Left forelimb (tissue), 1 donor: ENCODE data around the gene CNPY1.
"Not testable (repeated sequence)": the region's sequence is repeated elsewhere in the genome, so short reads cannot be mapped to it uniquely, and the experiment has no call there.

ENCODE experiments used
- DNase-seq: peaks from one replicate; pipeline ENCODE4 v3.0.0-alpha.2; 2018; ENCODE audit warnings: low spot score

Gene CNPY1

DNA sequence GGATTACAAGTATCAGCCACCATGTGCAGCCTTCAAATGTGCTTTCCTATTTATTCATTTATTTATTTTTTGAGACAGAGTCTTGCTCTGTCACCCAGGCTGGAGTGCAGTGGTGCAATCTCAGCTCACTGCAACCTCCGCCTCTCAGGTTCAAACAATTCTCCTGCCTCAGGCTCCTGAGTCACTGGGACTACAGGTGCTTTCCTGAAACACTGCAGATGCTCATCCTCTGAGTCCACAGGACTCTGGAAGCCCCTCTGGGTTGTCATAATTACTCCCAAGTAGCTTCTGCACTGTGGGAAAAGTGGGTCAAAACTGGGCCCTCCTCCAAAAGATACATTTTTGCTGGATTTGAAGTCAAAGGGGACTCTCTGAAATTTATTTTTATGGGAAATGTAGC lies at the start of gene CNPY1:
TSS of gene CNPY1 (minus strand) at position 111 of the 400 bp plus-strand sequence. CDS start 630 bp downstream, outside the sequence.
- DNase-seq, result not testable (repeated sequence)

DNA sequence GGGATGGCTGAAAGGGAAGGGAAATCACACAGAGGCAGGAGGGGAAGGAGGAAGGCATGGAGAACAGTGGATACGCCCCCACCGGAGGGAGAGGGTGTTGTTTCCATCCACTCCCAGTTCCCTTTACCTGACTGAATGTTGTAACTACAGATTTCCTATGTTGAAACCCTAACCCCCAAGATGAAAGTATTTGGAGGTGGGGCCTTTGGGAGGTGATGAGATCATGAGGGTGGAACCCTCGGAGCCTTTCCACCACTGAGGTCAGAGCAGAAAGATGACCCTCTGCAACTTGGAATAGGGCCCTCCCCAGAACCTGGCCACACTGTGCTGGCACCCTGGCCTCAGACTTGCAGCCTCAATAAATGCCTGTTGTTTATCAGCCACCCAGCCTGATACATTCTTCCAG lies 48.6 kb upstream of the CNPY1 start:
- peak; percentile 37 for DNase-seq

DNA sequence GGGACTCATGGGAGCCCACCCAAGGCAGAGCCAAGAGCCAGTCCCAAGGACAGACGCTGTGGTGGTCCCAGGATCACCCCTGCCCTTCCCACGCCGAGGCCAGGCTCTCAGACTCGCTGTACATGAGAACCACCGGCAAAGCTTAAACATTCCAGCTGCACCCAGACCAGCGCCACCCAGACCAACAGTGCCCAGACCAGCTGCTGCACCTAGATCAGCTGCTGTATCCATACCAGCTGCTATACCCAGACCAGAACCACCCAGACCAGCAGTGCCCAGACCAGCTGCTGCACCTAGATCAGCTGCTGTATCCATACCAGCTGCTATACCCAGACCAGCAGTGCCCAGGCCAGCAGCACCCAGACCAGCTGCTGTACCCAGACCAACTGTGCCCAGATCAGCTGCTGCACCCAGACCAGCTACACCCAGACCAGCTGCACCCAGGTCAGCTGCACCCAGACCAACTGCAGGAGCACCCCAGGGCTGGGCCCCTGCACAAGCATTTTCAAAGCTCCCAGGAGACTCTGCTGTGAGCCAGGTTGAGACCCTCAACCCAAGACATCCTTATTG lies 47.9 kb upstream of the CNPY1 start:
- DNase-seq, result peak; percentile 61

GRCh38 chr7:155593461-155594162 lies 47.3 kb upstream of the CNPY1 start:
- peak; percentile 50 for DNase-seq

GRCh38 chr7:155591055-155591775 lies 44.9 kb upstream of the CNPY1 start:
- peak; percentile 53 for DNase-seq

GRCh38 chr7:155590215-155591018 lies 44.1 kb upstream of the CNPY1 start:
- DNase-seq, result peak; percentile 50

- peak; percentile 37 for DNase-seq
Measured at GRCh38 chr7:155589001-155589980, 42.9 kb upstream of the CNPY1 start.

GRCh38 chr7:155588468-155588998 lies 42.2 kb upstream of the CNPY1 start:
- no peak for DNase-seq

DNA sequence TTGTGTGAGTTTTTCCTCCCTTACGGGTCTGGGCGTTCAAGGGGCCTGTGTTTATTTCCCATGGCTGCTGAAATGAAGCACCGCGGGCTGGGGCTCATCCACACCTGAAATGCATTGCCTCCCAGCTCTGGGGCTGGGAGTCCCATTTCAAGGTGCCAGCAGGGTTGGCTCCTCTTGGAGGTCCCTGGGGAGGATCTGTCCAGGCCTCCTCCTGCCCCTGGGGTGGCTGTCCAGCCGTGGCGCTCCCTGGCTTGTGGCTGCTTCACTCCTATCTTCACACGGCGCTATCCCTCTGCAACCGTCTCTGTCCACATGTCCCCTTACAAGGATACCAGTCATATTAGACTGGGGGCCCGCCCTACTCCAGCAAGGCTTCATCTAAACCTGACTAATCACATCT lies 41.1 kb upstream of the CNPY1 start:
- peak; percentile 45 for DNase-seq

- DNase-seq, result peak; percentile 31
Measured at GRCh38 chr7:155586843-155587440, 40.6 kb upstream of the CNPY1 start.

DNA sequence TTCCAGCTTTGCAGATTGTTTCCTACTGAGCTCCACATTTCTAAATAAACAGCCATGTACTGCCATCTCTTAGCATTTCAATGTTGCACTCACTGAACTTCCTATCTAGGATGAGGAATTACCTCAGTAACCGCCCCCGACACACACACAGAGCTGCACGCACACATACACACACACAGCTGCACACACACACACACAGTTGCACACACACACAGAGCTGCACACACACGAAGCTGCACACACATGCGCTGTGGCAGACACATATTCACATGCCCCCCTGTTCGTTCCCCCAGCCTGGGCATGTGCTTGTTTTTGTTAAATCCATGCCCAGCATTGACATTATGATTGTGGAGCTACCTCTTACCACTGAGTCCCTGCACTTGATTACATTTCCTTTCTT lies 39.6 kb upstream of the CNPY1 start:
- DNase-seq, result peak; percentile 26

- DNase-seq, result no peak
Measured at GRCh38 chr7:155585532-155585895, 39.2 kb upstream of the CNPY1 start.

DNA sequence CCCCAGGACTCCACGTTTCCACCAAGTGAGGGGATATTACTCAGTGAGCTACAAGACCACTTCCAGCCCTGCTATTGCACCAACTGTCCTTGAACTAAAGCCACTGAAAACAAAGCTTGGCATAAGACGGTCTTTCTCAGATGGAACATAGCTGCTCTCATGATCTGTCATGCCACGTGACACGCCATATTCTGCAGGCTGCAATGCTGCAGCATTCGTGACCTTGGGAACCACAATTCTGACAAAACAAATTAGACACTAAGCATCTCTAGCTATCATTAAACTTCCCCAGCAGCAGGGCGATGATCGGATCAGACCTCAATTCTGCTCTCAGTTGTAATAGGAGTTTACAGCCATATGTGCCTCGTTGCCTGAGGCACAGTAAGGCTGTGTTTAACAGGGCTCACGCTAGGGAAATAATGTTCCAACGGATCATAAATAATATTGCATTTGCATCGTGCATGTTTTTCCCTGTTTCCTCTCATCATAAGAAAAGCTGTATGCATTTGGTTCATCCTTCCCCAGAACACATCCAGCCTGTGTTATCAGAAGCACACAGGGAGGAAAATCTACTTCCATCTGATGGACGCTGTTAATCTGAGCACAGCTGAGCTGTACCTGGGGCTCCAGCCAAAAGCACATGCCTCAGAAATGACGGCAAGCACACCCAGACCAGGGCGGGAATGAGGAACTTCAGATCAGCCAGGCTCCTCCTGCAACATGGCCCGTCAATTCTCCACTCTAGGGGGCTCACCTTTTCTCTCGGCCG lies 38.6 kb upstream of the CNPY1 start:
- peak; percentile 65 for DNase-seq

DNA sequence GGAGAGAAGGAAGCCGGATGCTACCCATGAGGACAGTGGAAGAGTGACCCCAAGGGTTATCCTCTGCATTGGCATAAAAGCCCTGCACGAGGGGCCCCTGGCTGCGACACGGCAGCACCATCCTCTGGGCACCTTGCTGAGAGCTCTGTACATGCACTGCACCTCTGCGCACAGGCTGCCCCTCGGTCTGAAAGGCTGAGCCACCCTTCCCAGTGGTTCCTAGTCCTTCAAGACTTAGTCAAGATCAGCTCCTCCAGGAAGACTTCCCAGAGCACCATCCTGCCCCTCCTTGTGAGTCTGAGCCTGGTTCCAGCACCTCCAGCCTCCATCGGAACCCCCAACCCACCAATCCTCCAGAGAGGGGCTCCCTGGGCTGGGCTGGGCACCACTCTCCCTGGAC lies 37.9 kb upstream of the CNPY1 start:
- peak; percentile 8 for DNase-seq

DNA sequence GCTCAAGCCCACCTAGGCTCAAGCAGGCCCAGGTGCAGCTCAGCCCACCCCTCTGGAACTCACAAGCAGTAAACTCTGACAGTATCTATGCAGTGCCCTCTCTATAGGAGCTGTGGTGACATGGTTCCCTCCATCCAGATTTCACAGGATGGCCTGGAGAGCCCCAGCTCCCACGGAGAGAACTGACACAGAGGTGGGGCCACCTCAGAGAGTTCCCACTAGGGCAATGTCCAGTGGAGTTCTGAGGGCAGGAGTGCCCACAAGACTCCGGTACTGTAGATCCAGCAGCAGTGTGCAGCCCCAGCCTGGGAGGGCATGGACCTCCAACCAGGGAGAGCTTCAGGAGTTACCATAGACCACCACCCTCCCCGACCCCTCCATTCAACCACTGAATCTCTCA lies 37.3 kb upstream of the CNPY1 start:
- peak; percentile 14 for DNase-seq

- DNase-seq, result peak; percentile 14
Measured at GRCh38 chr7:155581954-155582353, 35.6 kb upstream of the CNPY1 start.

GRCh38 chr7:155581107-155581830 lies 34.9 kb upstream of the CNPY1 start:
- DNase-seq, result peak; percentile 11

- DNase-seq, result peak; percentile 37
Measured at GRCh38 chr7:155580367-155580766, 34.0 kb upstream of the CNPY1 start.

- no peak for DNase-seq
Measured at GRCh38 chr7:155579565-155579964, 33.2 kb upstream of the CNPY1 start.
